GM23338 (cell line): ENCODE measurements around the gene CYP24A1. TPM values are rescaled to one million over a fixed set of nuclear protein-coding genes. Genes with fewer than 3 reads are reported as not detected.

Experiments
- ATAC-seq: fragments of 200-7000 bp; cut with Tn5 transposase; 3 replicates; pipeline ENCODE4 v1.9.1; 2020
- DNase-seq: peaks from one replicate; pipeline ENCODE4 v3.0.0-alpha.2; 2015; ENCODE audit warnings: low spot score
- H2AFZ ChIP-seq: fragments of 200-600 bp; sonication (generic); 2 replicates; pipeline ENCODE4 v1.8.0; 2016; ENCODE audit warnings: antibody characterized with exemption, mild to moderate bottlenecking, moderate library complexity
- H3F3A ChIP-seq: fragments of 200-600 bp; sonication (generic); replicated peaks from 2 replicates; pipeline ENCODE4 v1.8.0; 2017; ENCODE audit warnings: antibody characterized with exemption, mixed run types, low read depth
- H3K27ac ChIP-seq: fragments of 200-600 bp; sonication (generic); 2 replicates; pipeline ENCODE4 v1.6.1; 2016; ENCODE audit warnings: low read depth
- H3K27me3 ChIP-seq: fragments of 200-600 bp; sonication (generic); 2 replicates; pipeline ENCODE4 v1.8.0; 2016; ENCODE audit warnings: mild to moderate bottlenecking, mixed run types, moderate library complexity; ENCODE audit not compliant: insufficient read depth
- H3K36me3 ChIP-seq: fragments of 200-600 bp; sonication (generic); 2 replicates; pipeline ENCODE4 v1.8.0; 2016; ENCODE audit warnings: mild to moderate bottlenecking; ENCODE audit not compliant: insufficient read depth
- H3K4me1 ChIP-seq: fragments of 200-600 bp; sonication (generic); 2 replicates; pipeline ENCODE4 v1.8.0; 2016; ENCODE audit warnings: mild to moderate bottlenecking, moderate library complexity; ENCODE audit not compliant: insufficient read depth
- H3K4me2 ChIP-seq: fragments of 200-600 bp; sonication (generic); 2 replicates; pipeline ENCODE4 v1.7.1; 2017; ENCODE audit warnings: mixed run types
- H3K4me3 ChIP-seq: fragments of 200-600 bp; sonication (generic); 2 replicates; pipeline ENCODE4 v1.6.1; 2016; ENCODE audit warnings: mixed run types
- H3K79me2 ChIP-seq: fragments of 200-600 bp; sonication (generic); replicated peaks from 2 replicates; pipeline ENCODE4 v1.8.0; 2017; ENCODE audit warnings: mild to moderate bottlenecking; ENCODE audit not compliant: insufficient read depth
- H3K9me2 ChIP-seq: fragments of 200-600 bp; sonication (generic); 2 replicates; pipeline ENCODE4 v1.8.0; 2017; ENCODE audit not compliant: insufficient read depth
- H4K20me1 ChIP-seq: fragments of 200-600 bp; sonication (generic); replicated peaks from 2 replicates; pipeline ENCODE4 v1.8.0; 2017; ENCODE audit warnings: mild to moderate bottlenecking; ENCODE audit not compliant: insufficient read depth
- H3K27ac Mint-ChIP-seq: 2 replicates; pipeline ENCODE4 v1.8.0; 2020; ENCODE audit warnings: inconsistent platforms, mild to moderate bottlenecking, moderate library complexity, mixed read lengths
- H3K27me3 Mint-ChIP-seq: 3 replicates; pipeline ENCODE4 v1.8.0; 2022; ENCODE audit warnings: low read depth, mild to moderate bottlenecking, moderate library complexity, mixed read lengths, inconsistent platforms; ENCODE audit not compliant: insufficient read depth, poor library complexity
- H3K36me3 Mint-ChIP-seq: 3 replicates; pipeline ENCODE4 v1.8.0; 2021; ENCODE audit warnings: low read depth, mild to moderate bottlenecking, inconsistent platforms, moderate library complexity, mixed read lengths
- H3K4me1 Mint-ChIP-seq: 3 replicates; pipeline ENCODE4 v1.8.0; 2020; ENCODE audit warnings: mild to moderate bottlenecking, inconsistent platforms, mixed read lengths
- H3K4me3 Mint-ChIP-seq: 3 replicates; pipeline ENCODE4 v1.8.0; 2021; ENCODE audit warnings: moderate library complexity, mild to moderate bottlenecking, inconsistent platforms, mixed read lengths
- H3K9me3 Mint-ChIP-seq: 3 replicates; pipeline ENCODE4 v1.8.0; 2020; ENCODE audit warnings: moderate library complexity, mild to moderate bottlenecking, inconsistent platforms, mixed read lengths
- CREB1 ChIP-seq: fragments of 250-450 bp; sonication (Bioruptor Pico); IDR thresholded peaks from 2 replicates; pipeline ENCODE4 v1.5.0; 2020; ENCODE audit warnings: low read depth, mild to moderate bottlenecking, moderate library complexity
- CTCF ChIP-seq, 2 experiments: fragments of 200-600 bp in 1 of 2; sonication (generic) in 1 of 2; conservative IDR thresholded peaks; 2 replicates each; pipeline versions ENCODE4 v1.5.1 to v1.6.1; 2016 to 2017; ENCODE audit warnings: antibody characterized with exemption in 2 of 2, low read depth in 2 of 2, mild to moderate bottlenecking in 2 of 2, moderate library complexity in 1 of 2
- ETS1 ChIP-seq: IDR thresholded peaks from 2 replicates; pipeline ENCODE4 v1.6.1; 2016; ENCODE audit warnings: antibody characterized with exemption
- EZH2 ChIP-seq: fragments of 200-600 bp; sonication (generic); IDR thresholded peaks from one replicate; pipeline ENCODE4 v1.8.0; 2017; ENCODE audit warnings: antibody characterized with exemption, mild to moderate bottlenecking, low read depth; ENCODE audit not compliant: unreplicated experiment
- EZH2phosphoT487 ChIP-seq: fragments of 200-600 bp; sonication (generic); IDR thresholded peaks from one replicate; pipeline ENCODE4 v1.8.1; 2018; ENCODE audit warnings: antibody characterized with exemption; ENCODE audit not compliant: unreplicated experiment
- JUNB ChIP-seq: IDR thresholded peaks from one replicate; pipeline ENCODE4 v1.6.1; 2016; ENCODE audit warnings: antibody characterized with exemption; ENCODE audit not compliant: unreplicated experiment
- NANOG ChIP-seq: IDR thresholded peaks from 2 replicates; pipeline ENCODE4 v1.6.1; 2016; ENCODE audit warnings: antibody characterized with exemption, borderline replicate concordance
- POLR2AphosphoS5 ChIP-seq: IDR thresholded peaks from 2 replicates; pipeline ENCODE4 v1.6.1; 2016; ENCODE audit warnings: antibody characterized with exemption, low read depth
- REST ChIP-seq: IDR thresholded peaks from one replicate; pipeline ENCODE4 v1.6.1; 2018; ENCODE audit warnings: antibody characterized with exemption; ENCODE audit not compliant: unreplicated experiment
- STAT1 ChIP-seq: IDR thresholded peaks from one replicate; pipeline ENCODE4 v1.6.1; 2016; ENCODE audit warnings: antibody characterized with exemption; ENCODE audit not compliant: unreplicated experiment
- ZNF114 ChIP-seq: fragments of 250-450 bp; sonication (Bioruptor Pico); IDR thresholded peaks from 2 replicates; pipeline ENCODE4 v1.5.0; 2020; ENCODE audit warnings: mild to moderate bottlenecking, moderate library complexity
- ZNF331 ChIP-seq: fragments of 250-450 bp; sonication (Bioruptor Pico); IDR thresholded peaks from 2 replicates; pipeline ENCODE4 v1.5.0; 2020; ENCODE audit warnings: low read depth, mild to moderate bottlenecking, moderate library complexity
- ZNF462 ChIP-seq: fragments of 250-450 bp; sonication (Bioruptor Pico); IDR thresholded peaks from 2 replicates; pipeline ENCODE4 v1.5.0; 2020; ENCODE audit warnings: mild to moderate bottlenecking, moderate library complexity
- polyA plus RNA-seq: library from polyadenylated mRNA; unstranded; fragments of >200 nt; fragmentation: Nextera tagmentation; extraction: Ambion mirVana; gene quantifications from 2 replicates; pipeline ENCODE4 v1.2.1, GENCODE V29; 2016
- total RNA-seq: library from RNA; depleted of rRNA; stranded (reverse); fragments of >200 nt; shearing (Covaris generic); gene quantifications from 2 replicates; pipeline ENCODE4 v1.2.3, GENCODE V29; 2014

The CYP24A1 gene
- total and polyA plus RNA-seq, 2 experiments from 2014 or later = 0.10 TPM; not detected in 1

GRCh38 chr20:54127855-54128574, 45.8 kb downstream of the CYP24A1 start:
- Histone ChIP-seq H3K4me1 (peaks cover 3% of the 10 kb centered on the region), H4K20me1 (no peaks in the 10 kb centered on the region), H3K36me3 (no peaks in the 10 kb centered on the region), H3K4me2 (no peak overlapping the region), H3F3A (no peaks in the 10 kb centered on the region), H3K79me2 (no peaks in the 10 kb centered on the region), H3K27ac (no peak overlapping the region), H2AFZ (no peak overlapping the region), H3K9me2 (no peaks in the 10 kb centered on the region), H3K27me3 (no peaks in the 10 kb centered on the region), H3K4me3 (no peak overlapping the region)
- Mint-ChIP-seq H3K36me3 (no peaks in the 10 kb centered on the region), H3K27me3 (peaks cover 3% of the 10 kb centered on the region), H3K27ac (no peak overlapping the region), H3K9me3 (no peaks in the 10 kb centered on the region), H3K4me1 (peaks cover 10% of the 10 kb centered on the region), H3K4me3 (no peak overlapping the region)
- TF ChIP-seq JUNB (no peak), POLR2AphosphoS5 (no peak), EZH2phosphoT487 (no peak), EZH2 (no peak), ZNF331 (no peak), CREB1 (CRISPR knock-in tag) (no peak), REST (no peak), ZNF462 (CRISPR knock-in tag) (no peak), CTCF (conservative IDR thresholded peaks at IDR 0.05; ENCODE audit: low read depth in 2 of 2) (no peak), ZNF114 (no peak), ETS1 (no peak), STAT1 (no peak), NANOG (no peak)
- DNase-seq (no peak), ATAC-seq (no peak)
